Smooth muscle cell (in vitro differentiated cells): ENCODE data around the gene OR56A3. TPM values are rescaled to one million over a fixed set of nuclear protein-coding genes. Genes with fewer than 3 reads are reported as not detected.

Experiments used
- DNase-seq: peaks from one replicate; lab custom pipeline; 2025; ENCODE audit not compliant: unreplicated experiment; lab: John Stamatoyannopoulos, UW
- H2AFZ ChIP-seq: fragments of 200-600 bp; sonication (generic); 2 replicates; pipeline ENCODE4 v1.6.0; 2016; ENCODE audit warnings: antibody characterized with exemption, low read depth, mild to moderate bottlenecking
- H3F3A ChIP-seq: fragments of 200-600 bp; sonication (generic); 2 replicates; pipeline ENCODE4 v1.6.0; 2017; ENCODE audit warnings: antibody characterized with exemption, low read depth
- H3K27ac ChIP-seq: fragments of 200-600 bp; sonication (generic); 2 replicates; pipeline ENCODE4 v1.5.1; 2016; ENCODE audit warnings: low read depth, mild to moderate bottlenecking
- H3K27me3 ChIP-seq: fragments of 200-600 bp; sonication (generic); 2 replicates; pipeline ENCODE4 v1.6.1; 2016; ENCODE audit warnings: low read depth, mild to moderate bottlenecking
- H3K36me3 ChIP-seq: fragments of 200-600 bp; sonication (generic); 2 replicates; pipeline ENCODE4 v1.5.1; 2016; ENCODE audit warnings: low read depth
- H3K4me1 ChIP-seq: fragments of 200-600 bp; sonication (generic); 2 replicates; pipeline ENCODE4 v1.5.1; 2016; ENCODE audit warnings: low read depth
- H3K4me2 ChIP-seq: fragments of 200-600 bp; sonication (generic); 2 replicates; pipeline ENCODE4 v1.6.0; 2016; ENCODE audit warnings: mild to moderate bottlenecking
- H3K4me3 ChIP-seq: fragments of 200-600 bp; sonication (generic); 2 replicates; pipeline ENCODE4 v1.5.1; 2016; ENCODE audit warnings: mild to moderate bottlenecking
- H3K79me2 ChIP-seq: fragments of 200-600 bp; sonication (generic); 2 replicates; pipeline ENCODE4 v1.6.0; 2016; ENCODE audit warnings: low read depth, mild to moderate bottlenecking
- H3K9ac ChIP-seq: fragments of 200-600 bp; sonication (generic); 2 replicates; pipeline ENCODE4 v1.6.0; 2016; ENCODE audit warnings: low read depth
- H3K9me3 ChIP-seq: fragments of 200-600 bp; sonication (generic); replicated peaks from 2 replicates; pipeline ENCODE4 v1.5.1; 2016; ENCODE audit warnings: low read depth
- H4K20me1 ChIP-seq: fragments of 200-600 bp; sonication (generic); 2 replicates; pipeline ENCODE4 v1.6.0; 2016; ENCODE audit warnings: low read depth
- WGBS: methylation state at CpG from one replicate; pipeline ENCODE4 v1.1.7; 2016; ENCODE audit warnings: low lambda C conversion rate; 5-methylcytosine and 5-hydroxymethylcytosine counted together
- polyA plus RNA-seq: library from polyadenylated mRNA; unstranded; fragments of >200 nt; fragmentation: Nextera tagmentation; extraction: Ambion mirVana; gene quantifications from 2 replicates; pipeline ENCODE4 v1.2.1, GENCODE V29; 2016
- total RNA-seq: library from RNA; depleted of rRNA; stranded (reverse); fragments of >200 nt; gene quantifications from 2 replicates; pipeline ENCODE4 v1.2.3, GENCODE V29; 2014
- TF ChIP-seq, protein P1 (sequence below): fragments of 200-600 bp; sonication (generic); IDR thresholded peaks from 2 replicates; pipeline ENCODE4 v1.5.1; 2017; ENCODE audit warnings: borderline replicate concordance, mild to moderate bottlenecking, antibody characterized with exemption; ENCODE audit not compliant: insufficient read depth, poor library complexity, severe bottlenecking

Gene OR56A3
- total and polyA plus RNA-seq, 2 experiments from 2014 or later: not detected

DNA sequence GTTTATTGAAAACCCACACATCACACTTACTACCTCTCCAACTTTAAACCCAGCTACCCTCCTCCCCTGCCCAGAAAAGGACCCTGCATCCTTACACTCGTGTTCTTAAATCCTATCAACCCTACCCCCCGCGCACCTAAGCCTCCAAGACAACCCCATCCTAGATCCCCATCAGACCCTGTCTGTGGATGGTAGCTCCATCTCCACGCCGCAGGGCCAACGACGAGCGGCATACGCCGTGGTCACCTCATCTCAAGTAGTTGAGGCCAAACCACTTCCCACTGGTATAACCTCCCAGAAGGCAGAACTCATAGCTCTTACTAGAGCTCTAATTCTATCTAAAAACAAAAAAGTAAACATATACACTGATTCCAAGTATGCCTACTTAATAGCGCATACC is 9.4 kb upstream of the OR56A3 start:
- Histone ChIP-seq H3K4me2 (no peak overlapping the region), H3K9me3 (no peaks in the 10 kb centered on the region), H4K20me1 (no peaks in the 10 kb centered on the region), H3K27me3 (no peaks in the 10 kb centered on the region), H3K79me2 (no peaks in the 10 kb centered on the region), H3K4me3 (no peak overlapping the region), H3K9ac (no peak overlapping the region), H3K27ac (no peak overlapping the region), H3F3A (no peaks in the 10 kb centered on the region), H3K4me1 (no peaks in the 10 kb centered on the region), H3K36me3 (no peaks in the 10 kb centered on the region), H2AFZ (no peak overlapping the region)
- TF ChIP-seq, protein P1, sequence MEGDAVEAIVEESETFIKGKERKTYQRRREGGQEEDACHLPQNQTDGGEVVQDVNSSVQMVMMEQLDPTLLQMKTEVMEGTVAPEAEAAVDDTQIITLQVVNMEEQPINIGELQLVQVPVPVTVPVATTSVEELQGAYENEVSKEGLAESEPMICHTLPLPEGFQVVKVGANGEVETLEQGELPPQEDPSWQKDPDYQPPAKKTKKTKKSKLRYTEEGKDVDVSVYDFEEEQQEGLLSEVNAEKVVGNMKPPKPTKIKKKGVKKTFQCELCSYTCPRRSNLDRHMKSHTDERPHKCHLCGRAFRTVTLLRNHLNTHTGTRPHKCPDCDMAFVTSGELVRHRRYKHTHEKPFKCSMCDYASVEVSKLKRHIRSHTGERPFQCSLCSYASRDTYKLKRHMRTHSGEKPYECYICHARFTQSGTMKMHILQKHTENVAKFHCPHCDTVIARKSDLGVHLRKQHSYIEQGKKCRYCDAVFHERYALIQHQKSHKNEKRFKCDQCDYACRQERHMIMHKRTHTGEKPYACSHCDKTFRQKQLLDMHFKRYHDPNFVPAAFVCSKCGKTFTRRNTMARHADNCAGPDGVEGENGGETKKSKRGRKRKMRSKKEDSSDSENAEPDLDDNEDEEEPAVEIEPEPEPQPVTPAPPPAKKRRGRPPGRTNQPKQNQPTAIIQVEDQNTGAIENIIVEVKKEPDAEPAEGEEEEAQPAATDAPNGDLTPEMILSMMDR: no peak
- 97% methylated on average over 11 of the region's 11 CpGs for WGBS
- no peak for DNase-seq

DNA sequence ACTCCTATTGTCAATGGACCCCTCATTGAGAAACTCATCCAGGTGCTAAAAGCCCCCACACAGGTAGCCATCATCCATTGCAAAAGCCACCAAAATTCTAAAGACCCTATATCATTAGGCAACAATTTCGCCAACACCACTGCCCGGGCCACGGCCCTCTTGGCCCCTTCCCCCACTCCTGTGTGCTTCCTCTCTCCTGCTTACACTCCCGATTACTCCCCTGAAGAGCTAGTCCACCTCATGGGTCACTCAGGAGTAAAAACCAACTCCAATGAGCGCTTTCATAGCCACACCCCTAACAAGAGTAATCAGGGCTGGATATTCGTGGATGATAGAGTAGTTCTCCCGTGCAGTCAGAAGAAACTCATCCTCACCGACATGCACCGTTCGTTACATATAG is 8.9 kb upstream of the OR56A3 start:
- Histone ChIP-seq H3K79me2 (no peaks in the 10 kb centered on the region), H3F3A (no peaks in the 10 kb centered on the region), H2AFZ (no peak overlapping the region), H3K4me3 (no peak overlapping the region), H3K27ac (no peak overlapping the region), H3K27me3 (no peaks in the 10 kb centered on the region), H3K4me2 (no peak overlapping the region), H3K4me1 (no peaks in the 10 kb centered on the region), H4K20me1 (no peaks in the 10 kb centered on the region), H3K9me3 (no peaks in the 10 kb centered on the region), H3K36me3 (no peaks in the 10 kb centered on the region), H3K9ac (no peak overlapping the region)
- TF ChIP-seq, protein P1: no peak
- no peak for DNase-seq
- 95% methylated on average over 10 of the region's 10 CpGs for WGBS

GRCh38 chr11:5937868-5938602 is 4.0 kb upstream of the OR56A3 start:
- Histone ChIP-seq H3K4me2 (no peak overlapping the region), H3K9ac (no peak overlapping the region), H3K27me3 (no peaks in the 10 kb centered on the region), H3K79me2 (no peaks in the 10 kb centered on the region), H3F3A (no peaks in the 10 kb centered on the region), H3K4me3 (no peak overlapping the region), H2AFZ (no peak overlapping the region), H3K27ac (no peak overlapping the region), H3K4me1 (no peaks in the 10 kb centered on the region), H4K20me1 (no peaks in the 10 kb centered on the region), H3K9me3 (no peaks in the 10 kb centered on the region), H3K36me3 (no peaks in the 10 kb centered on the region)
- WGBS: 93% methylated on average over 39 of the region's 39 CpGs
- TF ChIP-seq, protein P1: no peak
- no peak for DNase-seq

- Histone ChIP-seq H3K4me3 (no peak overlapping the region), H3K27me3 (peaks cover under 1% of the 10 kb centered on the region), H3K9me3 (no peaks in the 10 kb centered on the region), H3F3A (no peaks in the 10 kb centered on the region), H3K79me2 (no peaks in the 10 kb centered on the region), H3K4me2 (no peak overlapping the region), H3K9ac (no peak overlapping the region), H2AFZ (no peak overlapping the region), H4K20me1 (no peaks in the 10 kb centered on the region), H3K36me3 (no peaks in the 10 kb centered on the region), H3K4me1 (no peaks in the 10 kb centered on the region), H3K27ac (no peak overlapping the region)
- WGBS: 93% methylated on average over 21 of the region's 21 CpGs
- TF ChIP-seq, protein P1: no peak
- no peak for DNase-seq
Observed at GRCh38 chr11:5938603-5938965, 3.5 kb upstream of the OR56A3 start.
